GM03348 (cell line): ENCODE results near the gene SLC1A3.
"Not testable (repeated sequence)": the region's sequence is repeated elsewhere in the genome, so short reads cannot be mapped to it uniquely, and the experiment has no call there.

ENCODE experiments used
- DNase-seq: peaks from one replicate; pipeline ENCODE4 v3.0.0; 2012; ENCODE audit warnings: low spot score

Gene SLC1A3

GRCh38 chr5:36631620-36632362, 25.4 kb downstream of the SLC1A3 start:
- no peak for DNase-seq

DNA sequence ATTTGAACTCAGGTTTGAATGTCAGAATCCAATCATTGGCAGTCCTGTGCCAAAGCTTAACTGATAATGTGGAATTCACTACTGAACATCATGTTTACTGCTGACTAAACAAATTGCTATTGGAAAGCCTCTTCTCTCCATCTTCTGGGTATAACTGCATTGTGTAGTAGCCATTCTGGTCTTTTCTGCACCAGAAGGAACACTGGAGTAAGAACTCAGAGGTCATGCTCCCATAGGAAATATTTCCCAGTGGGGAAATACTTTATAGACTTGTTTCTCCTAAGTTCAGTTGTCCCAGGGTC, 25.9 kb downstream of the SLC1A3 start:
- DNase-seq, result no peak

GRCh38 chr5:36635721-36636390, 29.4 kb downstream of the SLC1A3 start:
- DNase-seq, result no peak

DNA sequence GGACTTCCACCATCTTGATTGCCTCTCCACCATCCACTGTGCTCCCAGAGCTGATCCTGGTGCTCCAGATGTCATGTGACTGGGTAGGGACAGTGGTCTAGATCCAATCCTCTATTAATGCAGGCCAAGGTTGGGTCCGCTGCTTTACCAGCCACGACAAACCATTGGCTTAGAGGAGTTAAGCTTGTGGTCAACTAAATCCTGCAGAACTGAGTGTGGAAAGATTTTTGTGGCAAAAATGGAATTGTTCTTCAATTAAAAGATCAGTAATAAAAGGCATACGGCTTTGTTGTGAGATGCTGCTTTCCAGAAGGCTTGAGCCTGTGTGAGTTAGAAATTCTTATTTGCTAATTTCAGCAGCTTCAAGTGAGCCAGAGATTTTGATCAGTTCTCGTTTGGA, 30.7 kb downstream of the SLC1A3 start:
- DNase-seq, result no peak

DNA sequence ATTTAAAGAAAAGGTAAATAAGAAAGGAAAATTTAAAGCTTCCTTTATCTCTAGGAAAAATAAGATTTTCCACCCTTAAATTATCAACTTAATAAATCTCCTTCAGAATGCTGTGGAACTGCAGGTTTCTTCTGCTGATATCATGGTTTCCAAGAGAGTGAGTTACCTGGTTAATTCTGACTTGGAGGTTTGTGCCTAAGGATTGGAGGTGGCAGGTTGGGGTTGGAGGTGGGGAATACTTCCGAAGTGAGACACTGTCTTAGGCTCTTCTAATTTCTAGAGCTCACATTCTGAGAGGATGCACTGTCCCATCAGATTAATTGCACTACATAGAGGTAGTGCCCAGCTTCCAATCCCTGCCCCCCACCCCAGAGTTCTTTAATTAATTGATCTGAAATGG, 31.1 kb downstream of the SLC1A3 start:
- no peak for DNase-seq

- no peak for DNase-seq
Measured at GRCh38 chr5:36638056-36638455, 31.6 kb downstream of the SLC1A3 start.

- DNase-seq, result no peak
Measured at GRCh38 chr5:36640949-36641348, 34.5 kb downstream of the SLC1A3 start.

DNA sequence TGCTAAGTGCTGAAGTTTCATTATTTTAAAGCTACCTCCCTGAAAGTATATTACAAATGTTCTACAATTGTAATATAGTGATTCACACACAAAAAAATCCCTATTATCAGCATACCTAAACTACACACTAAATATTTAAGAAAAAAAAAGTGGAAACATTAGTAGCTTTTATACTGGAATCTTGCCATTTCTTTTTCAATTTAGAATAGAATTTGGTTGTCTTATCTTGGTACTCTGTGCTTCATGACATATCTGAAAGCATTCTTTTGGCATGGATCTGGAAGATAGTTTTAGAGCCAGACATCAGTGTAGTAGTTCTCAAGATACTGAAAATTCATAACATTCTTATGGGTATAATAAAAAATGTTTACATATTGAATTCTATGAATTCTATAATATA, 35.0 kb downstream of the SLC1A3 start:
- no peak for DNase-seq

DNA sequence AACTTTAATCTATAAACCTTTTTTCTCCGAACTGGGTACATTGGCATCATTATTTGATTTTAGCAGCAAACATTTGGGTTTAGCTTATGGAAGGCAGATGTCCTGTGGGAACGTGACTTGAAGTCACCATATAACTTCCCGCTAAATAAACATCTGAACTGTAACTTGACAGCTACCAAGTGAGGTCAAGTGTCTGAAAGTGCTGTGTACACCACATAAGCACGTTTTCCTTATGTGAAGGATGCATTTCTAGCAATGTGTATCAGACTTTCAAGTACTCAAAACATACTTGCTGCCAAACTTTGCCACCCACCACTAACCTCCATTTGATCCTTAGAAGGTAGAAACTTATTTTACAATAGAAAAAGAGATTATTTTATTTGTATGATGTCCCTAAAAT, 35.7 kb downstream of the SLC1A3 start:
- DNase-seq, result no peak

- no peak for DNase-seq
Measured at GRCh38 chr5:36643162-36643561, 36.8 kb downstream of the SLC1A3 start.

DNA sequence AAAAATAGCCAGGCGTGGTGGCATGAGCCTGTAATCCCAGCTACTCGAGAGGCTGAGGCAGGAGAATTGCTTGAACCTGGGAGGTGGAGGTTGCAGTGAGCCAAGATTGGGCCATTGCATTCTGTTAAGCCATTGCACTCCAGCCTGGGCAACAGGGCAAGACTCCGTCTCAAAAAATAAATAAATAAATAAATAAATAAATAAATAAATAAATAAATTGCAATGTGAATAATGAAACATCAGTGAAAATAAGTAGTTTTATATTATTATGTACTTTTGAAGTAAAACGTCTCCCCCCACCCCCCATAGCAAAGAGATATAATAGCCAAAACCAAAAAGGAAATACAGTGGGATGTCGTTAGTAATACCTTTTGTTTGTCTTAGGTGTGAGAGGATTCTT, 37.4 kb downstream of the SLC1A3 start:
- DNase-seq, result not testable (repeated sequence)

GRCh38 chr5:36644727-36645126, 38.3 kb downstream of the SLC1A3 start:
- no peak for DNase-seq

- DNase-seq, result no peak
Measured at GRCh38 chr5:36646100-36646499, 39.7 kb downstream of the SLC1A3 start.

DNA sequence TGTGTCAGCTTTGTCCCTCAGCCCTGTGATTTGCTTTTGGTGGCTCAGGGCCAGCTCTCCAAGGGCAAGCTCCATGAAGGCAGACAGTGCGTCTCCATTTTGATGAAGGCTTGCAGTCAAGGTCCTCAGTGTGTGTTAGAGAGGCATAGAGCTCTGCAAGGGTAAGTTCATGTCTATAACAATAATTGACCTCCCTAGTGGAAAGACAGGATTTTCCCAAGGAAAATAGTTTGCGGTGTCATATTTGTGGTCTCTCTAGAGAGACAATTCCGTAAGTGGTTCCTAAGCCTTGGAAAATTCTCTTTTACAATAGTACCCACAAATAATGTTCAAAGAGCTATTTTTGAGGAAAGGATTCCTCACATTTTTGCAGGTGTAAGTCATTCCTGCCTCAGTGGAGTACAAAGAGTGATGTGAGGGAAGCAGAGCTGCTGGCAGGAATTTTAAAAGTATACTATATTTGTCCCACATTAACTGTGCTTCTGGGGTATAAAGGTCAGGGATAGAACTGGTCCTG, 40.2 kb downstream of the SLC1A3 start:
- DNase-seq, result no peak

- DNase-seq, result no peak
Measured at GRCh38 chr5:36647046-36647445, 40.6 kb downstream of the SLC1A3 start.

GRCh38 chr5:36648426-36648825, 42.0 kb downstream of the SLC1A3 start:
- no peak for DNase-seq

- DNase-seq, result no peak
Measured at GRCh38 chr5:36651761-36652685, 45.6 kb downstream of the SLC1A3 start.

DNA sequence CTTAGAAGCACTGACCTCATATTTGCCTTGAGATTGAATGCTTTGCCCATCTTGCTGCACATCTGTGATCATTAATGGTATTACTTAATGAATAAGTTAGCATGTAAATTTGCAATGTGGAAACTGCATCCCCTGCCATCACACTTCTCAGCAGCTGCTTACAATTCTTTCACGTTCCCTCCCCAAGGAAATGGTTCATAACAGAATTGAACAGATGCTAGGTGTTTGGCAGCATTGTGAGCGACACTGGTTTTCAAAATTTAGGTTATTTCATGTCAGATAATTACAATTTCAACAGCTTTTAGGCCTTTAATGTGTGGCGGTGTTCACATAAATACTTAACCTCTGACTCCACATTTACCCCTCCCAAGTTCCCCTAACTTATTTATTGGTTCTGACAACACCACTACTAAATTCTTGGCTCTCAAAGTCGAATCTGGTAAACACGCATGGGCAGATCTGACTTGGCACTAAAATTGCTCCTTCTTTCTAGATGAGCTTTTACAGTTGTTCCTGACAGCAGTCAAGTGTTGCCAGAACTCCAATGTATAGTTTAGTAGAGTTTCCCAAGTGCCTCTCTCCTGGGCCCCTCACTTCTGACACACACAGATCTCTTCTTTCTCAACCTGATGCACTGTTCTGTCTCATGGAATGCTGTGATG, 46.8 kb downstream of the SLC1A3 start:
- DNase-seq, result no peak

DNA sequence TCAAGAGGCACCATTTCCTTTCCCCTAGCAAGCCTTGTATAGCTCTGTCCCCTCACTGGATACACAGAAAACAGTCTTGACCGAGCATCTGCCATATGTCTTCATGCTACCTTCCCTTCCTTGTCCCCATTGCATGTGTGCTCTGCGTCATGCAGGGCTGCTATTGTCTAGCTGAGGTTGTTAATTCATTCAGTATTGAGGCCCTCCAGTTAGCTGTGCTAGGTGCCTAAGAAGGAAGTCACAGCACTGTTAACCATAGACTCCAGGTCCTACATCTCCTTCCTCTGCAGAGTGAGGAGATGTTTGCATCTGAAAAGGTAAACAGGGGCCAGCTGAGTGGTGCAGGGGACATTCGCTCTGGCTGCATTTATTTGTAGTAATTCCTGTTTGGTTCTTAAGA, 48.2 kb downstream of the SLC1A3 start:
- no peak for DNase-seq

DNA sequence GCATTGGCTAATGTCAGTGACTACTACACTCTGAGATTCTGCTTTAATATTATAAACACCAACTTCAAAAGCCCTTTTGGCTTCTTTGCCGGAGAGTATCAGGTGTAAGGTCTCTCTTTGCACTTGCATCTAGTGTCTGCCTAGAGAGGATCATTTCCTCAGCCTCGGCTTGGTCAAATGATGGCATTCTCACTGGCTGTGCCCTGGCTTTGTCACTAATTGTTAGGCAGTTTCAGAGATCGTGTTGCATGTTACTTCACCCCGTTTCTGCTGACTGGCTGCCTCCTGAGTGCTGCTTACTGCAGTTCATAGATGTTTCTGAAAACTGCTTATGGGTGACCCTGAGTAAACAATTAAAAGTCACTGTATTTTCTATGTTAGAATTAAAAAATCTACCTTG, 48.8 kb downstream of the SLC1A3 start:
- DNase-seq, result no peak

GRCh38 chr5:36656556-36656955, 50.1 kb downstream of the SLC1A3 start:
- DNase-seq, result no peak

DNA sequence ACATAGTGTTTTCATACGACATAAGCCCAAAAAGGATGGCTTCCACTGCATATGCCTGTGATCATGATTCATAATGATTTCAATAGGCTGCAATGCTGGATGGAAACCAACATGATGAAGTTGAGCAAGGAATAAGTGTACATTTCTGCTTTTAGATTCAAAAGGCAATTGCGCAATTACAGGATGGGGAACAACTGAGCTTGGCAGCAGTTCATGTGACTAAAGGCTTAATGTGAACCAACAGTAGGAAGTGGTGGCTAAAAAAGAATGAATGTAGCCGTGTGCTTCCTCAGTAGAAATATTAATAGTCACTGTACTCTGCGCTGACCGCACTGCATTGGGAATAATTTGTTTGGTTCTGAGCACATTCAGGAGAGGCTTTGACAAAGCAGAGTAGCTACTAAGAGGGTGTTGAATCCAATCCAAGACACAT, 51.2 kb downstream of the SLC1A3 start:
- peak; percentile 81 for DNase-seq
